HG02798 (cell line): ENCODE results near the gene VMP1.
"Not testable (repeated sequence)": the region's sequence is repeated elsewhere in the genome, so short reads cannot be mapped to it uniquely, and the experiment has no call there.

Source experiments
- ATAC-seq: cut with Tn5 transposase; IDR thresholded peaks from one replicate; pipeline ENCODE4 v1.9.1; 2021; ENCODE audit warnings: mild to moderate bottlenecking; ENCODE audit not compliant: unreplicated experiment, poor library complexity

The VMP1 gene

GRCh38 chr17:59752922-59753321 lies 45.5 kb downstream of the VMP1 start:
- no peak for ATAC-seq

- ATAC-seq, result peak; percentile 59
Observed at GRCh38 chr17:59753522-59754467, 46.3 kb downstream of the VMP1 start.

- ATAC-seq, result no peak
Observed at GRCh38 chr17:59754552-59754951, 47.1 kb downstream of the VMP1 start.

- ATAC-seq, result not testable (repeated sequence)
Observed at GRCh38 chr17:59755069-59755468, 47.6 kb downstream of the VMP1 start.

- ATAC-seq, result no peak
Observed at GRCh38 chr17:59756236-59756818, 48.9 kb downstream of the VMP1 start.

- ATAC-seq, result no peak
Observed at GRCh38 chr17:59757043-59757442, 49.6 kb downstream of the VMP1 start.

- ATAC-seq, result no peak
Observed at GRCh38 chr17:59757470-59757869, 50.0 kb downstream of the VMP1 start.

- no peak for ATAC-seq
Observed at GRCh38 chr17:59757881-59758385, 50.5 kb downstream of the VMP1 start.

- ATAC-seq, result not testable (repeated sequence)
Observed at GRCh38 chr17:59758998-59759651, 51.7 kb downstream of the VMP1 start.

GRCh38 chr17:59760160-59760559 lies 52.7 kb downstream of the VMP1 start:
- no peak for ATAC-seq

- ATAC-seq, result no peak
Observed at GRCh38 chr17:59761385-59762048, 54.1 kb downstream of the VMP1 start.

- no peak for ATAC-seq
Observed at GRCh38 chr17:59762049-59762823, 54.8 kb downstream of the VMP1 start.

- no peak for ATAC-seq
Observed at GRCh38 chr17:59762824-59763374, 55.4 kb downstream of the VMP1 start.

- no peak for ATAC-seq
Observed at GRCh38 chr17:59763861-59764260, 56.4 kb downstream of the VMP1 start.

GRCh38 chr17:59764292-59764741 lies 56.9 kb downstream of the VMP1 start:
- ATAC-seq, result no peak

GRCh38 chr17:59765038-59765437 lies 57.6 kb downstream of the VMP1 start:
- no peak for ATAC-seq

GRCh38 chr17:59766491-59766890 lies 59.0 kb downstream of the VMP1 start:
- ATAC-seq, result no peak

GRCh38 chr17:59767176-59767575 lies 59.7 kb downstream of the VMP1 start:
- ATAC-seq, result no peak

GRCh38 chr17:59769887-59770286 lies 62.4 kb downstream of the VMP1 start:
- no peak for ATAC-seq
